ENCODE results near the gene GALNT1.

- TF ChIP-seq CTCF (IDR thresholded peaks at IDR 0.05) (no peak), EZH2 (IDR thresholded peaks at IDR 0.05; ENCODE audit: borderline replicate concordance, insufficient read depth, low read depth, low read length, poor library complexity, severe bottlenecking) (no peak)
These were observed 173.8 kb downstream of the GALNT1 start for GRCh38 chr18:35755369-35755768.
